DMS 273 treated with DMSO at 0.1 percent for 48 hours (cell line): Measurements from ENCODE around the gene COG3.

Experiments
- DNase-seq: peaks from one replicate; lab custom pipeline; 2025; lab: John Stamatoyannopoulos, UW

COG3 gene

DNA sequence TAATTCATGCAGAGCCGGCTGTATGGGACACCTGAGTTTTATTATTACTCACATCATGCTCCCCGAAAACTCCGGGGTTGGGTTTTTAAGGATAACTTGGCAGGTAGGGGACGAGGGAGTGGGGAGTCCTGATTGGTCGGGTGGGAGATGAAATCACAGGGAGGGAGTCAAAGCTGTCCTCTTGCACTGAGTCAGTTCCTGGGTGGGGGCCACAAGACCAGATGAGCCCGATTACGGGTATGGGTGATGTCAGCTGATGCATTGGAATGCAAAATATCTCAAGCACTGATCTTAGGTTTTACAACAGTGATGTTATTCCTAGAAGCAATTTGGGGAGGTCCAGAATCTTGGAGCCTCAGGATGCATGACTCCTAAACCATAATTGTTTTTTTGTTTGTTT lies 18.6 kb upstream of the COG3 start:
- no peak for DNase-seq

DNA sequence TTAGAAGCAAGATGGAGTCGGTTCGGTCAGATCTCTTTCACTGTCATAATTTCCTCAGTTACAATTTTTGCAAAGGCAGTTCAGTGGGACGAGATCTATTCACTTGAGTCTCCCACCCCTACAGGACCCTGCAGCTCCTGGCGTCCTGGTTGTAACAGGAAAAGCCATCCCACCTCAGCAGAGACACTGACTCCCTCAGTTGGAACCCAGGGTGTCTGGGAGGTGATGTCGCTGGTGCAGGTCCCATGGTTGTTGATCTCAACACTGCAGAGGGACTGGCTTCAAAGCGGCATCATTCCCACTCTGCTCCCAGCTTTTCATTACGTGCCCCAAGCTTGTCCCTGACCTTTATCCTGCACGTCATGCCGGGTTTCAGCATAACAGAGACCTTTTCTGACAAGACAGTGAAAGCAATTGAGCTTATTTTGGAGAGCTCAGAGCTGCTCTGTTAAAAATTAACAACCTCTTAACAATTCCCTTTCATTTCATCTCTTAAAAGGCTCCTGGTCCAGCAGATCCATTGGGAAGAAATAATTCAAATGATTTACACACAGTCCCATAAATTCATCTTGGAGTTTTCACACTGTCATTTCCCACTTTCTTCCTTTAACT lies 17.6 kb upstream of the COG3 start:
- no peak for DNase-seq

DNA sequence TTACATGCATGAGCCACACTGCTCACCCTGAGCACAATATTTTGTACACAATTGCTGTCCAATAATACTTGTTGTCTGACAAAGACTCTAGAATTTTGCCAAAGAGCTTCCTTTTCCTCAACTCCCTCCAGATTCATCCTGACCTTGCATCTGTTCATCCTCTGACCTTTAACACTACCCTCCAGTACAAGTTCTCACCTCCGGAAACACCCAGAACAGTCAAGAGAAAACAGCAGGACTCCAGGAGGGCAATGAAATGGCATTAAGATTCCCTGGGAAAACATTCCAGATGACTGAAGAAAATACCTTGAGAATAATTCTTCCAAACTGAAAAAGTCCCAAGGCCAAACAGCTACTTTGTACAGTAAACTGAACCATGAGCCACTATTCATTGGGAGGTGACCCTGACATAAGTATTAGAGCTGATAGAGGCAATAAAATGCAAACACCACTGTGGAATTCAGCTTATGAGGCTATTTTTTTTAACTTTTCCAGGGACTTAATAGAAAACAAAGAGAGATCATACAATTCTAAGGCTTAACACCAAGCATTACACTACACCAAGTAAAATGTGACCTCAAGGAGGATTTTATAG lies 15.7 kb upstream of the COG3 start:
- DNase-seq: no peak

DNA sequence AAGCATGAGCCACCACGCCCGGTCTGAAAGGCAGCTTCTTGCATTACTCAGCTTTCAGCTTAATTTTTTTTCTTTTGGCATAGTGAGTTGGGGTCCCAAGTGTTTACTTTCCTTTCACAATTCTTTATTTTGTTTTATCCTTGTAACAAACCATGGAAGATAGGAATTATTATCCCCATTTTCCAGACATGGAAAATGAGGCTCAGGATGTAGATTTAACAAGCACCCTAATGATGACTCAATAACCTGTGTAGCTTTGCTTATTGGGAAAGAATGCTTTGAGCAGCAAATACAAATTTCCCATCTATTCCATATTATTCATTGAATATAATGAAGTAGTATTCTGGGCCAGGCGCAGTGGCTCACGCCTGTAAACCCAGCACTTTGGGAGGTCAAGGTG lies 13.5 kb upstream of the COG3 start:
- DNase-seq: no peak

DNA sequence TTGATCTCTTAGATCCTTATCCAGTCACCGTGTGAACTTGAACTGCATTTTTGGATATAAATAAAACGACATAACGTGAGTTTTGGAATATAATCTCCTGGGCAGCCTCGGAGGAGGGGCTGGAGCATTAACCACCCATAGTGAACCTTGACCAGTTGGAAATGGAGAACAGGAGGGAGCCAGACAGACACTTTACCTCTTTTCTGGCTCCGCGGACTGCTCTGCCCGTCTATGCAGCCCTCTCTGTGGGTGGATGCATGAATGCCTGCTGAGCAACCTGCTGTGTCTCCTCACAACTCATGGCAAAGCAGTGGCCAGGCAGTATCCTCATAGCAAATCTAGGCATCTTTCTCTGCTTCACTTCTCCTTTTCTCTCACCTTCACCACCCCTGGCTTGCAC lies 10.5 kb upstream of the COG3 start:
- no peak for DNase-seq

DNA sequence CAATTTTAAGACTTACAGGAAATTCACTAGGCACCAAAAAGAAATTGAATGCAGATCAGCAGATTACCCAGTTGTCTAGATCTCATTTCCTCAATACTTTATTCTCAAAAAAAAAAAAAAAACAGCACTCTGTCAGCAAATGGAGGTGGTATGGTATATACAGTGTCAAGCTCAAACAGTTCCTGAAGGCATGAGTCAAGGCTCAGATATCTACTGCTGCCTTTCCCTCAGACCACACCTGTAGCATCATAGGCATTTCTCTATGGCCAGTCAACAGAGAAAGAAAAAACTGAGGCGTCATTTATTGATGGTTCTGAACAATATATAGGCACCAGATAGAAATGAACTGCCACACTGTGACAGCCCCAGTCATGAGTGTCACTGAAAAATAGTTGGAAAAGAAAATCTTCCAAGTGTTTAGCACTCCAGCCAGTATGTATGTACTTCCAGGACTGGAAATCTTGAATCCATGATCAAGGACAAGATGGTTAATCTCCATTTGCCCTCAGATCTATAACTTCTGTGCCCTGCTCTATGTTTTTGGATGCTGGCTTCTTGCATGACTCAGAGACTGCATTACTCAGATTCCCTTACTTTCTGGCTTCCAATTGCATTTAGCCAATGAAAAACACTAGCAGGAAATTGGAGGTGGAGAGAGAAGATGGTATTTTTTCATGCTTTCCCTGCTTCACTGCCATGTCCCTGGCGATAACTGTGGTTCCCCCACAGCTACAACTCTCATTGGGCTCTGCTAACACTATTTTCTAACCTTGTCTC lies 8.4 kb upstream of the COG3 start:
- no peak for DNase-seq

DNA sequence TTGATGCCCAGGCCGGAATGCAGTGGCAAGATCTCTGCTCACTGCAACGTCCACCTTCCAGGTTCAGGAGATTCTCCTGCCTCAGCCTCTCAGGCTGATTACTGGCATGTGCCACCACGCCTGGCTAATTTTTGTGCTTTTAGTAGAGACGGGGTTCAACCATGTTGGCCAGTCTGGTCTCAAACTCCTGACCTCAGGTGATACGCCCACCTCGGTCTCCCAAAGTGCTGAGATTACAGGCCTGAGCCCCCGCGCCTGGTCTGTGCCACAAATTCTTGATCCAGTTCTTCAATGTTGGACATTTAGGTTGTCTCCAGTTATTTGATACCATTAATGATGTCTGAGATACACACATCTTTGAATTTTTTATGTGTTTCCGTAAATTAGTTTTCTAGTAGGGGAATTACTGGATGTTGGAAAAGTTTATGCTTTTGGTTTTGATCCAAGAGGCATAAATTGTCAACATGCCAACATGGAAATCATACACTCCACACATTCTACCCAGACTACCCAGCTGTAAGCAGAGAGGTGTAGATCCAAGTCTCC lies 525 bp upstream of the COG3 start:
- DNase-seq: no peak

DNA sequence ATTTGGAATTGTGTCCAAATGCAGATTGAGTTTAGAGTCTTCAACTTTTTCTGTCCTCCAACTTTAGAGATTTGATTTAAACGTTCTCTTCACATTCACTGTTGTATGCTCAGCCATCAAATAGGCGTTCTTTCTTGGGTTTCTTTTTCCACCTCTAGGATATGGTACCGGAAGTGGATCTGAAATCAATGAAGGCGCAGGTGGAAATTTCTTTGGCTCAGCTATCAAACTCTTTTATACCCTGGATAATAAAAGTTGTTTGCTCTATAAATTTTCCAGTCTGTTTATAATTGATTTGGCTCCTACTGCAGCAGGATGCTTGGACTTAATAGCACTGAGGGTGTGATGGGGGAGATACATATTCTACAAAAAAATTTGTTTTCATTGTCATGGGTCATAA lies 1.6 kb downstream of the COG3 start:
- DNase-seq: no peak

DNA sequence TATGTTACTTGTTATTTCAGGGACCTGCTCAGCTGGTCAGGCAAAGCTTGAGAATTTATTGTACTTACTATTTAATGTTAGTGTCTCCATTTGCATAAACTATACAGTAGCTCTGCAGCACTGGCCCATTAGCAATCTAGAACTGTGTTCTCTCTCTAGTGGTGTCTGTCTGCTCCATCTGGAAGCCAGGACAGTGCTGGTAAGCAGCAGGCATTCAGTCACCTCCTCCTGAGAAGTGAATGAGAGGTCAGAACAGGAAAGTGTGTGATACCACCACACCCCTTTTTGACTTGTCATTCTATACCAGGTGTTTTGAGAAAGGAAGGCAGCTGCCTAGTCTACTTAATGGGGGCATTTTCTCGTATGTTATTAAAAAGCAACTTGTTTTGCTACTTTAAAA lies 3.9 kb downstream of the COG3 start:
- DNase-seq: peak; percentile 15

DNA sequence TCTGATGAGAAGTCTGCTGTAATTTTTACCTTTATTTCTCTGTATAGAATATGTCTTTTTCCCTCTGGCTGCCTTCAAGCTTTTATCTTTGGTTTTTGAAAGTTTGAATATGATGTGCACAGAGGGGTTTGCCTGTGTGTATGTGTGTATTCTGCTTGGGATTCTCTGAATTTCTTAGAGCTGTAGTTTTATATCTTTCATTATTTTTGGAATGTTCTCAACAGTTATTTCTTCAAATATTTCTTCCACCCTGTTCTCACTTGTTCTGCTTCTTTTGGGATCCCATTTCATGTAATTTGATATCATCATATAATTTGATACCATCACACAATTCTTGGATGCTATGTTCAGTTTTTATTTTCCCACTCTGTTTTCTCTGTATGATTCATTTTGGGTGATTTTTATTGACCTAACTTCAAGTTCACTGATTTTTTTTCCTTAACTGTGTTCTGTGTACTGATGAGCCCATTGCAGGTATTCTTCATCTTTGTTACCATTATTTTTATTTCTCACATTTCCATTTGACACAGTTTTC lies 7.5 kb downstream of the COG3 start:
- no peak for DNase-seq

DNA sequence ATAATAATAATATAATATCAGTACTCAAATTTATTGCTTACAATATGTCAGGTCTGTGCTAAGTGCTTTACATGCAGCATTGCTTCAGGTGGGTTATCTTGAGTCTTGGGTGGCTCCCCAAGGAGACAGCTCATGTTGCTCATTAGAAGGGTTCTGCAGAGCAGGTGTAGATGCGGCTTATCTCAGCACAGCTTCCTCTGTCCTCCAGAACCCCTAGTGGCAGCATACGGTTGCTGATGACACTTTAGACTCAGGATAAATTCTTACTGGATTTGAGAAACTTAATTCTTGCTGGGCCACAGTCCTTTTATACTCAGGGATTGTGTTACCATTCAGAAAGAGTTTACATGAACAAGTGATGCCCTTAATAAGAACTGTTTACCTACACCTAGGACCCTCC lies 8.9 kb downstream of the COG3 start:
- DNase-seq: no peak

DNA sequence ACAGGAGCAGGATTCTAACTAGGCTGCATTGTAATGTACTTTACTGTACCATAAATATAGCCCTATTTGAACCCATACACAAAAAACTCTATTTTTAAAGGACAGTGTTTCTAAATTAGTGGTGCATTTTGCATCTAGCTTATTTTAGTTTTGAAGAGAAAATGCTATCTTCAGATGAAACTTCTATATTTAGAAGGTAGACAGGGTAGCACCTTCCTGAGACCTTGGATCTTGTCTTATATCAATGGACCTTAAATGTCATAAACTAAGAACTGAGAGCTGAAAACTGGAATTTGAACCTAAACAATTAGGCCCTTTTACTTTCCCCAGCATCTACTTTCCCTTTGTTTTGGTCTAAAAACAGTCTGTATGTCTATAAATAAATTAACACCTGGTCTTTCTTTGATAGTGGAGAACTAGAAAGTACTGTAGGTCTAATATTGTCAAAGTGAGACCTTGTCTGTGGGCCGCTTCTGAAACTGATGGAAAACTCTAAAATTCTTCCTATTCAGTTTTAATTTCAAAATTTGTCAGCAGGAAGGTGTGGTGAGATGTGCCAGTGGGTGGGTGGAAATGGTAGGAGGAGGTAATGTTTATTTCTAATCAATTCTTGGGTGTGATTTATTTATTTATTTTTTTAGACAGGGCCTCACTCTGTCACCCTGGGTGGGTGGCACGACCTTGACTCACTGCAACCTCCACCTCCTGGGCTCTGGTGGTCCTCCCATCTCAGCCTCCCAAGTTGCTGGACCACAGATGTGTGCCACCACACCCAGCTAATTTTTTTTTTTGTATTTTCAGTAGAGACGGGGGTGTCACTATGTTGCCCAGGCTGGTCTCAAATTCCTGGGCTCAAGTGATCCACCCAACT lies 10.1 kb downstream of the COG3 start:
- no peak for DNase-seq

DNA sequence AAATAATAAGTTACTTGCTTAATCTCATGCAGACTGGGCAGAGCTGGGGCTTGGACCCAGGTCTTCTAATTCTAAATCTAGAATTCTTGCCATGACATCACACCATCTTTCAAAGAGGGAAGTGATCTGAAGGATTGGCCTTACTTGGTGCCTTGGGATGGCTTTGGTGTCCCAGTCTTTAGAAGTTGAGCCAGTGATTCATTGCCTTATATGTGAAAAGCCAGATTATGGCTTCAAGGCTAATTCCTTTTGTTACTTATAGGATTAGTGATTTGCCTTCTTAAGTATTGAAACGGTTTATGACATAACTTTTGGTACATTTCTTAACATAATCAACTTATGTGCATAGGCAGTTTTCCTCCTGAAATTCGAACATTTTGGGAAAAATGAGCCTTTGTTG lies 14.9 kb downstream of the COG3 start:
- no peak for DNase-seq

DNA sequence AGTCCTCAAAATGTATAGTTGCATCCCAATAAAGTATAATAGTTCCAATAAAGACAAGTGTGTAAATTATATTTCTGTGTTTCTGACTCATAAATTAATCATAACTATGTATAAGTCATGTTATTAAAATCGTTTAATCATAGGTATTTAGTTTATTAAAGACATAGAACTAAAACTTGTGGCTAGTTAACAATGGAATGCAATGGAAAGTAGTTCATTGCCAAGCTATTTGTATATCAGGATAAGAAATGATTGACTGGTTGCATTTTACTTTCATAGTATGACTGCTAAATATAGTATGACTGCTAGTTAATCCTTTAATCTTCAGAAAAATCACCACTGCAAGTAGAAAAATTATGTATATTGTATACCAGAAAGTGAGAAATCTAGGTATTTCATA lies 16.9 kb downstream of the COG3 start:
- DNase-seq: no peak

DNA sequence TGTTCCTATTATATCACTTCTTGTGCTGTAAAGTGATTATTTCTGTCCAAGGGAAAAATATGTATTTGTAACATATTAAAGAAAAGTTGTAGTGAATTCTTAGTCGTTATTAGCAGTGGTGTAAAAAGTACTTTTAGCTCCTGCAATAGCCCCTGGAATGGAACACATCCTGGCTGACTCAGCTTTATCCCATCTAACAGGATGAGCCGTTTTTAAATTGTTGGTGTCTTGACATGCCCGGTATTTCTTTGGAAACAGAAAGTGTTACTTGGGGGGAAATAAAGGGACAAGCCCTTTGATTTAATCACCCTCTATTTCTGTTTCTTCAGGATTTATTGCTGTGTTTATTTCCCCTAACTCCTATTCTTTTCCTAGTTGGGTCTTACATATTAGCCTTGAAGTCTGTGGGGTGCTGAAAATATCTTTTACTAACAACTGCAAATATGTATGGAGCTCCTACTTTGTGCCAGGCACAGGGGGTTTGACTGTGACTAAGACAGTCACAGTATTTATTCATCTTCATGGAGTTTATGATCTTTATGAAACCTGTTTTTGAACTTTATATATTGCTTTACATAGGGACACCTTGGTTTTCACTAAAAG lies 17.9 kb downstream of the COG3 start:
- DNase-seq: no peak

DNA sequence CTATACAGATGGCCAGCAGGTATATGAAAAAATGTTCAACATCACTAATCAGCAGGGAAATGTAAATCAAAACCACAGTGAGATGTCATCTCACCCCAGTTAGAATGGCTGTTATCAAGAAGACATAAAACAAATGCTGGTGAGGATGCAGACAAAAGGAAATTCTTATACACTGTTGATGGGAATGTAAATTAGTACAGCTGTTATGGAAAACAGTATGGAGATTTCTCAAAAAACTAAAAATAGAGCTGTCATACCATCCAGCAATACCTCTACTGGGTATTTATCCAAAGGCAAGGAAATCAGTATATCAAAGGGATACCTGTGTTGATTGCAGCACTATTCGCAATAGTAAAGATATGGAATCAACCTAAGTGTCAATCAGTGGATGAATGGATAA lies 22.9 kb downstream of the COG3 start:
- no peak for DNase-seq

DNA sequence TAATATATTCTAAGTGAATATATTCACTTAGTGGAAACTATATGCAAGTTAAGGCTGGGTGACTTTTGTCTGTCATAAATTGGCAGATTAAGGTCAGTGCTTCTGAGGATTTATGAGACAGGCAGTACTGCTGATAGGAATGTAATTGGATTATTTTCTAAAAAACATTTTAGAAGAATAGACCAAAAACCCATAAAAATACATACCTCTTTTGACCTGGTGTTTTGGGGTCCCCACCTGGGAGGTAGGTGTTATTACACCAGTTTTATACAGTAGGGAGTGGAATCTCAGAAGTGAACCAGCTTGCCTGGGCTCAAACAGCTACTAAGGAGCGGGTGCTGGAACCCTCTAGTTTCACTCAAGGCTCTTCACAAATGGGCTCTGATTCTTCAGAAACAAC lies 25.3 kb downstream of the COG3 start:
- no peak for DNase-seq

DNA sequence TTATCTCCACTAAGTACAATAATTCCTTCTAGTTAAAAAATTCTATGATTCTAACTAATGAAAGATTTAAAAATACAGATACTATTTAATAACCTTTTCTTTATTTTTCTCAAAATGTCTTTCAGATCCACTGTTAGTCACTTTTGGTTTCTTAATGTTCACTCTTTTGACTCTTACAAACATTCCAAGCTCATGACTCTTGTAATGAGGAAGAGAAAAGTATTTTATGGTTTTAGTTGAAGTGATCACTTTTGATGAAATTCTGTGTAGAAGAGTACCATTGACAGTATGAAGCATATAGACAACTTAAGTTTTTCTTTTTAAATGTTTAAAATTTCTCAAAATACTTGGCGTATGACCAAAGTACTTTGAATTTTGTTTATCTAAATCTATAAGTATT lies 27.8 kb downstream of the COG3 start:
- no peak for DNase-seq

DNA sequence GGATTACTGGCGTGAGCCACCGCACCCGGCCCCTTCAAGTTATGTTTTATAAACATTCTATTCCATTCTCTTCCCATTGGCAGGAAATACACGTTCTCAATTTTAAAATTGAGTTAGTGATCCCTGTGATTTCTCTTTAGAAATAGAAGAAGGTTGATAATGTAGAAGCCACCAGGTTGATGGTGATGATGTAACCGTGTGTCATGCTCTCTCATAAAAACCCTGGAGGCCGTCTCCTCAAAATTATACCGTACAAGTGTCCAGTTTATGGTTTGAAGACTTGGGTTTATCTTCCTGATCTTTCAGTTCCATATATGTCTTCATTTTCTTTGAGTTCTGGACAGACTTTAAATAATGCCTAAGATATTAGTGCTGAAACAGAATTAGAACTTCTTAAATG lies 32.2 kb downstream of the COG3 start:
- no peak for DNase-seq

DNA sequence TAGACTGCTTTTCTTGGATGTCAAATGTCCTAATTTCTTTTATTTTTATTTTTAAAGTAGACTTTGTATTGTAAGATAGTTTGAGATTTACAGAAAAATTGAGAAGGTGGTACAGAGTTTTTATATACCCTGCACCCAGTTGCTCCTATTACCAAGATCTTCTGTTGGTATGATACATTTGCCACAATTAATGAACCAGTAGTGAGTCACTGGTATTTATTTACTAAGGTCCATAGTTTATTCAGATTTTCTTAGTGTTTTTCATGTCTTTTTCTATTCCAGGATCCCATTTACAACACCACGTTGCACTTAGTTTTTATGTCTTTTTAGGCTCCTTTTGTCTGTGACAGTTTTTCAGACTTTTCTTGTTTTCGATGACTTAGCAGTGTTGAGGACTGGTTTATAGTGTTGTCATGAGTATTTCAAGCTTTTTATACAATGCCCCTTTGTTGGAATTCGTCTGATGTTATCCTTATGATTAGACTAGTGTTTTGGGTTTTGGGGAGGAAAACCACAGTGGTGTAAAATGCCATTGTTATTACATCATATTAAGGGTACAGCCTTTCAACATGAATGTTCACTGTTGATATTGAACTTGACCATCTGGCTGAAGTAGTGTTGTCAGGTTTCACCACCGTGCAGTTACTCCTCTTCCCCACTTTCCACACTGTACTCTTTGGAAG lies 35.9 kb downstream of the COG3 start:
- DNase-seq: no peak

DNA sequence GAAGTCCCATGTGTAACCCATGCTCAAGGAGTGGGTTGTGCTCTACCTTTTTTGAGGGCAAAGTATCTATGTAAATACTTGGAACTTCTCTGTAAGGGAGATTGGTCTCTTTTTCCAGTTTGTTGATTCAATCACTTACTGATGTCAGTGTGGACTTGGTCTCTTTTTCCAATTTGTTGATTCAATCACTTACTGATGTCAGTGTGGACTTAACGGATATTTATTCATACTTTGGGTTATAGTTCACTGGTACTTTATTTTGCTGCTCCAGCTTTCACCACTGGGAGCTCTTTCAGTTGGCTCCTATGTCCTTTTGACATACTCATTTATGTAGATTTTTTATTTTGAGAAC lies 36.4 kb downstream of the COG3 start:
- DNase-seq: no peak
